ENCODE measurements around the gene SLC45A2.

DNA sequence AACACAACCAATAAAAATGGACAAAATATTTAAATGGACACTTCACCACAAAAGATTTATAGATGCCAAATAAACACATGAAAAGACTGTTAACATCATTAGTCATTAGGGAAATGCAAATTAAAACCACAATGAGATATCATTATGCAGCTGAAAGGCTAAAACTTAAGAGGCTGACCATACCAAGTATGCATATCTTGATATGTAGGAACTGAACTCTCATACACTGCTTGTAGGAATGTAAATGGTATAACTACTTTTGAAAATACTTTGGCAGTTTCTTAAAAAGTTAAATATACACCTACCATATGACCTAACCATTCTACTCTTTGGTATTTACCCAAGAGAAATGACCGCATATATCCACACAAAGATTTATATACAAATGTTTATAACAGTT lies 79.1 kb downstream of the SLC45A2 start:
- TF ChIP-seq TAF1 (IDR thresholded peaks at IDR 0.05; ENCODE audit: borderline replicate concordance, low read depth, low read length) = no peak
- TF ChIP-seq POLR2AphosphoS5 (IDR thresholded peaks at IDR 0.05; ENCODE audit: low read depth, low read length) = no peak

All from GM12892 (cell line).